ENCODE measurements around the gene C17orf114.

Gene C17orf114

DNA sequence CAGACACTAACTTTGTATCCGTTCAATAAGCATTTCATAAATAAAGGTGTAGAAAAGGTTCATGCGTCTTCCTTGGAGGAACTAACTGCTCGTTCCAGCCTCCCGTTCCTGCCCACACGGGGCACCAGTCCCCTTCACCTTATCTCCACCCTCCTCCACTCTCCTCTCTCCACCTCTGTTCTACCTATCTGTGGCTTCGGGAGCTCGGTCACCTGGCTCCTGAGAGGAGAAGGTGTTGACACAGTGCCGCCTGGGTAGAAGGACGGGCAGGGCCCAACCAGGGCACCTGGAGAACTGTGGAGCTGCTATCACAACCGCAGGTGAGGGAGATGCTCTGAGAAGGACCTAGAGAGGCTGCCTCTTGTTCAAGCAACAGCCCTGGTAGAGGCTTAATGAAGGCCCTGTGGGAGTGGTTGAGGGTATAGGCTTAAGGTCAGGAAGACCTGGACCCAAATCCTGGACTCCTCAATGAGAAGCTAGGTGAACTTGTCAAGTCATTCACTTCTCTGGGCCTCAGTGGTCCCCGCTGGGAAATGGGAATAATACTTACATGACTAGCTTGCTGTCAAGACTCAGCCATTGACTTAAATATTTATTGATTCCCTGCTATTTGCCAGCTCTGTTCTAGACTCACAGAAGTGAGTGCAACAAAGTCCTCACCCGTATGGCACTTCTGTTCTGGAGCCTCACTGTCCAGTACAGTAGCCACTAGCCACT lies 21.4 kb upstream of the C17orf114 start:
- no peak for DNase-seq (ENCODE audit: low read depth)

DNA sequence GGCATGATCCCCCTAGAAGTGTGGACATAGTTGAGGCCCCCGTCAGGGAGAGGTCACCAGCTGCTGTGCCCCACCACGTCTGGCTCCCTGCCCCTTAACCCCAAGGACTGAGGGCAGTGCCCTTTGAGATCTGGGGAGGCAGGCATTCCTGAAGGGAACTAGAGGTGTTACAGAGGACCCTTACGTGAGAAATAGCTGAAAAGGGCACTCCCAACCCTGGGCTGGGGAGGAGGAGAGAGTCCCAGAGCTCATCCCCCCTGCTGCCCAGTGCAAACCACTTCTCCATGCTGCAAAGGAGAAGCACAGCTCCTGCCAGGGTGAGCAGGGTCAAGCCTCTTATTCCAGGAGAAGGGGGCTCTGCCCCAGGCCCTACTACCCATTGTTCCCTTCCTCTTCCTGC lies 20.7 kb upstream of the C17orf114 start:
- no peak for DNase-seq (ENCODE audit: low read depth)

DNA sequence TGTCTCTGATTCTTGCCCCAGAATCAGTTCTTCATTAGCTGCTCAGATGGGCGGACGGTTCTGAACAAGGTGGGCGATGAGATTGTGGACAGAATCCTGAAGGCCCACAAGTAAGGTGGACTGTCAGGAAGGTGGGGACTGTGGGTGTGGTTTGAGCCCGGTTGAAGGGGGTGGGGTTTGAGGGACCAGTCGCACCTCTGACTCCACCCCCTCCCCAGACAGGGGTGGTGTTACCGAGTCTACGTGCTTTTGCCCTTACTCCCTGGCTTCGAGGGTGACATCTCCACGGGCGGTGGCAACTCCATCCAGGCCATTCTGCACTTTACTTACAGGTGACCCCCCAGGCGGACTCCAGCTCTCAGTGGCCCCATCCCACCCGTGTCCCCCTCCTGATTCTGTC lies 16.1 kb upstream of the C17orf114 start:
- DNase-seq (ENCODE audit: low read depth): no peak

DNA sequence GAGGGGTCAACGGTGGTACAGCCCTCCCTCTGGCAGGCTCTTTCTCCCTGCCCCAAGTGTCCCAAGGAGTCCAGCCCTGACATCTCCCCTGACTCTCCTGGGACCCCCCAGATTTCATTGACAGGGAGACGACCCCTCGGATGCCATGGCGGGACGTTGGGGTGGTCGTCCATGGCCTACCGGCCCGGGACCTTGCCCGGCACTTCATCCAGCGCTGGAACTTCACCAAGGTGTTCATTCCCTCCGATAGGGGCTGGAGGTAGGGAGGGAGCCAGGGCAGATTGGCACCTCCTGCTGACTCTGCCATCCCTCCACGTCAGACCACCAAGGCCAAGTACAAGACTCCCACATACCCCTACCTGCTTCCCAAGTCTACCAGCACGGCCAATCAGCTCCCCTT lies 14.7 kb upstream of the C17orf114 start:
- no peak for DNase-seq (ENCODE audit: low read depth)

DNA sequence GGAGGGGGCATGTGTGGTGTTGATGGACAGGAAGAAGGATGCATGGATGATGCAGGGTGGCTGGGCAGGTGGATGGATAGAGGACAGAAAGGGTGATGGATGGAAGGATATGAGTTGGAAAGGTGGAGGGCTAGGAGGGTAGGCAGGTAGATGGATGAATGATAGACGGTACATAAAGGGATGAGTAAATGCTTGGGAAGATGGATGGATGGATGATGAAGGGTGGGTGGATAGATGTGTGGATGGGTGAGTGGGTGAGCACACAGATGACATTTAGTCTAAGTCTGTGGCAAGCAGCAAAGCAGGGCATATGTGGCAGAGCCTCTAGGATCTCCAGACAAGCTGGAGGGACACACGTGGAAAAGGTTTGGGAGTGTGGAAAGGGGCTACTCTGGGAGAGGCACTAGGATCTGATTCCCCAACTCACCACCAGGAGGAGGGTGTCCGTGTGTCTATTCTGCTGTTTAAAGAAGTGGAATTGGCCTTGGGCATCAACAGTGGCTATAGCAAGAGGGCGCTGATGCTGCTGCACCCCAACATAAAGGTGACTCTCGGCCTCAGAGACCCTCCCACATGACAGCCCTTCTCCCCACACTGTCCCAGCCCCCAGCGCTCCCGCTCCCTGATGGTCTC lies 13.0 kb upstream of the C17orf114 start:
- DNase-seq (ENCODE audit: low read depth): no peak

DNA sequence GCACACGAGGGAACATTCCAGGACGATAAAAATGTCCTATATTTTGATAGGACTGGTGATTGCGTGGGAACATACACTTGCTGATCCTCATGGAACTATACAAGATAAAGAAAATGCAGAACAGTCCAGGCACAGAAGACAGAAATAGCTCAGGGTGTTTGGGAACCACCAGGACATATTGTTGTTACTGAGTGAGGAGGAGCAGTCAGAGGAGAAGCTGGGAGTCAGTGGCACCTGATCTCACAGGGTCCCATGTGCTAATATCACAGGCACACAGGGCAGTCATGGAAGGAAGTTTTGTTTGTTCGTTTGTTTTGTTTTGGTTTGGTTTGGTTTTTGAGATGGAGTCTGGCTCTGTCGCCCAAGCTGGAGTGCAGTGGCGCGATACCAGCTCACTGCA lies 10.6 kb upstream of the C17orf114 start:
- DNase-seq (ENCODE audit: low read depth): no peak

DNA sequence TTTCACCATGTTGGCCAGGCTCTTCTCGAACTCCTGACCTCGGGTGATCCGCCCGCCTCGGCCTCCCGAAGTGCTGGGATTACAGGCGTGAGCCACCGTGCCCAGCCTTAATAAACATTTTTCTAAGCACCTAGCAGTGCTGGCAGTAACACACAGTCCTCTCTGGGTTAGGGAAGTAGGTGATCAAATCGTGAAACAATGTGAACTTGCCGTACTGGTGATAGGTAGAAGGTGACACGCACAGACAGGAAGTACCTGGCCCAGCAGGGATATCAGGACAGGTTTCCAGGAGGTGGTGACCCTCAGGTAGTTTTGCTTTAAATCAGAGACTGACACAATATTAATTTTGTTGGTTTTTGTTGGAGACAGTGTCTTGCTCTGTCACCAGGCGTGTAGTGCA lies 9.3 kb upstream of the C17orf114 start:
- no peak for DNase-seq (ENCODE audit: low read depth)

DNA sequence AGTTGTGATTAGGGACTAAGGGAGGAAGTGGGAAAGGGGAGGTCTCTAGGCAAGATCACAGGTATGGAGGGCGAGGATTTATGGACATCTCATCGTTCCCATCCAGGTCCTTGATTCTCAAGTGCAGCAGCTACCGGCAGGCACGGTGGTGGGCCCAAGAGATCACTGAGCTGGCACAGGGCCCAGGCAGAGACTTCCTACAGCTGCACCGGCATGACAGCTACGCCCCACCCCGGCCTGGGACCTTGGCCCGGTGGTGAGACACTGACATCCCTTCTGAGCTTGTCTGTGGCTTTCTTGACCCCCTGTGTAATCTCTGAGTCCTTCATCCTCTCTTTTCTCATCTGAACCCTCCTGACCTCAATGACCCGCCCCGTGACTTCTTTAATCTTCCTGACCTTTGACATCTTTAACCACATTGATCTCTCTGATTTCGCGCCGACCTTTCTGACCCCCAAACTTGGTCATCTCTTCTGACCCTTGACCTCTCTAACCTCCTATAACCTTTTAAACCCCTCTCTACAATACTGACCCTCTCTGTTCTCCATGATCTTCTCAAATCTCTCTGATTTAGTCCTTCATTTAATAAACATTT lies 8.7 kb upstream of the C17orf114 start:
- DNase-seq (ENCODE audit: low read depth): no peak

DNA sequence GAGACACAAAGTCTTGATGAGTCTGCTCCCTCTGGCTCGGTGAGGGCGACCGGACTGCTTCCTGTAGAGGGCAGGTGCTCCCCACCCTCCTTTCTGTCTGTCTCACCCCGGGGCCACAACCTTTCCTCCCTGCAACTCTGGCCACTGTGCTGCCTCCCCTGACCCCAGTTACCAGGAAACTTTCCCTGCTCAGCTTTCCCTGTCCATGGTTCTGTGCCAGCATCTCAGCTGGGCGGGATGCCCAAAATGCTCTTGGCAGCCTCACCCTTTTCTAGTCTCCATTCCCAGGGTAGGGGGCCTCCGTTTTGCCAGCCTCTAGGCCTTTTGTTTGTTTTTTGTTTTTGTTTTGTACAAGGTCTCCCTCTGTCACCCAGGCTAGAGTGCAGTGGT lies 6.2 kb upstream of the C17orf114 start:
- no peak for DNase-seq (ENCODE audit: low read depth)

DNA sequence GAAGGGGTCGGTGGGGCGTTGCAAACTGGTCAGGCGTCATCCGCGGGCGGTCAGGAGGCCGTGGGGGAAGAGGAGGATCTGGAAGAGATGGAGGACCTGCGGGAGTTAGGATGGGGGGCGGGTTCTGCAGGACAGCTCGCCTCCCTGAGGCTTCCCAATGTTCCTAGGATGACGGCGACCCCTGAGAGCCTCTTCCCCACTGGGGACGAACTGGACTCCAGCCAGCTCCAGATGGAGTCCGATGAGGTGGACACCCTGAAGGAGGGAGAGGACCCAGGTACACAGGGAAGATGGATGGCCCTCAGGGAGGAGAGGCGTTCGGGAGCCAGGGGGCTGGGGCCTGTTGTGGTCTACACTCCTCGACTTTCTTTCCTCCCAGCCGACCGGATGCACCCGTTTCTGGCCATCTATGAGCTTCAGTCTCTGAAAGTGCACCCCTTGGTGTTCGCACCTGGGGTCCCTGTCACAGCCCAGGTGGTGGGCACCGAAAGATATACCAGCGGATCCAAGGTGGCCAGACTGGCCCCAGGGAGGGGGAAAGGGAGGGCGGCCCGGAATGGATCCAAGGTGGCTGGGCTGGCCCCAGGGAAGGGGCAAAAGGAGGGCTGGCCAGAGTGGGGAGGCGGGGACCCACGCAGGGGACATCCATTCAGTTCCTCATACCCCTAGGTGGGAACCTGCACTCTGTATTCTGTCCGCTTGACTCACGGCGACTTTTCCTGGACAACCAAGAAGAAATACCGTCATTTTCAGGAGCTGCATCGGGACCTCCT lies 5.7 kb upstream of the C17orf114 start:
- DNase-seq (ENCODE audit: low read depth): no peak

DNA sequence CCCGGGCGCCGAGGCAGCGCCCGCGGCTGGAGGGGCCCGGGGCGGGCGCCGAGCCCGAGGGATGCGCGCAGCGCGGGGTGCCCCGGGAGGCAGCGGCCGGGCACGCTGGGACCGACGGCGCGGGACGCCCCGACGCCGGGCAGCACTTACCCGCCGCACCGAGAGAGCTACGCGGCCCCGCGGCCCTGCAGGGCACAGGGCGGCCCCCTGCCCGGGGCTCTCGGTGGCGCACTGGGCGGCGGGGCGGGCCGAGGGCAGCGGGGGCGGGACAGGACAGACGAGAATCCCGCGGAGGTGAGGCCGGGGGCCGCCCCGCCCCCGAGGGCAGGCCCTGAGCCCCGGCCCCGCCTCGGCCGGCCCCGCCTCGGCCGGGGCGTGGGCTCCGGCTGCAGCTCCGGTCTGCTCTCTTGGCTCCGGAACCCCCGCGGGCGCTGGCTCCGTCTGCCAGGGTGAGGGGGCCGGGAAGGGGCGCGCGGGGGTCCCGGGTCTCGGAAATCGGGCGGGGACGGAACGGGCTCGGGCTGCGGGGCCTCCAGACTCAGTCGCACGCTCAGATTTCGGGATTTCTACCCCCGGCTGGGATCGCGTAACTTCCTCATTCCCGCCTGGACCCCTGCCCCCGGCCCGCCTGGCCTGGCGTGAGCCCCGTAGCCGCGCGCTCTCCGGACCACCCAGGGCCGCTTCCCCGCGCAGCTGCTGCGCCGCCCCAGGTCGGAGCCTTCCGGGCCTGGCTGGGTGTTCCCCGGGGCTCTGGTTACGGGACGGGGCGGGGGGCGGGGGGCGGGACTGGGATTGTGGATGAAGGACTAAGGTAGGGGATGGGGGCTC lies 4.9 kb upstream of the C17orf114 start, which contains the start of gene PLD2:
PLD2 (plus strand) TSS at position 376 of the 828 bp plus-strand sequence. CDS start 621 bp downstream, outside the sequence.
- no peak for DNase-seq (ENCODE audit: low read depth)

DNA sequence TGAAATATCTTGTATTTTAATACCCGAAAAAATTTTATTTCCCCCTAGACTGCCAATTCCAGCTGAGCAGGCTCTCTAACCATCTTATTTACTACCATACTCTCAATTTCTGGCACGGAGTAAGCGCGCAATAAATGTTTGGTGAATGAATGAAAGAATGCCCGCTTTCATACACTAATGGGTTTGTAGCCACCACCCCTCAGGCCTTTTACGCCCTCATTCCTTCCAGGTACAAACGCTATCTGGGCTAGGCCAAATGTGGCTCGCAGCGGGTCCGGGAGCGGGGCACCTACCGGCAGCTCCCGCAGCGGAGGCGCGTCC lies 4.3 kb upstream of the C17orf114 start:
- no peak for DNase-seq (ENCODE audit: low read depth)

DNA sequence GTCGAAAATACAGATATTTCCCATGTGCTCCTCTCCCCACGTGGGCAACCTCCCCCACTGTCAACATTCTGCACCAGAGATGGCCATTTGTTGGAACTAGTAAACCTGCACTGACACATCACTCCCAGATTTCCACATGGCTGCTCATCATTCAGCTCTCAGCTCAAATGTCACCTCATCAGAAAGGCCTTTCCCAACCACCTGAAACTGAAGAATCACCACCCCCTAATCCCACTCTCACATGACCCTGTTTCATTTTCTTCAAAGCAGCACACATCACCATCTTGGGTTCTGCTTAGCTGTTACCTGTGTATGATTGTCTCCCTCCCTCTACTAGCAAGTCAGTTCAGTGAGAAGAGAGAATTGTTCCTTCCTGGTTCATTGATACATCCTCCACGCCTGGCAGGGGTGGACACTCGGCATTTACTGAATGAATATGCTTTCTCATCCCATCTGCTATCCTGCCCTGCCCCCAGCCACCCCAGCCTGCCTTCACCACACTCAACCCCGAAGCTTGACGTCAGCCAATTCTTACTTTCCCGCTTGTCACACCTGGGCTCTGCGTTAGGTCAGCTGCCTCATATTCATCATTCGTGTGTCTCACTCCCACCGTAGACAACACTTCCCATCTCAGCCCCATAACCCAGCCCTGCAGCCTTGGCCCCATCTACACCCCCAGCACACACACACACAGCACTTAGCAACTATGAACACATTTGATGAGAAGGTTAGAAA lies 1.5 kb downstream of the C17orf114 start:
- no peak for DNase-seq (ENCODE audit: low read depth)

DNA sequence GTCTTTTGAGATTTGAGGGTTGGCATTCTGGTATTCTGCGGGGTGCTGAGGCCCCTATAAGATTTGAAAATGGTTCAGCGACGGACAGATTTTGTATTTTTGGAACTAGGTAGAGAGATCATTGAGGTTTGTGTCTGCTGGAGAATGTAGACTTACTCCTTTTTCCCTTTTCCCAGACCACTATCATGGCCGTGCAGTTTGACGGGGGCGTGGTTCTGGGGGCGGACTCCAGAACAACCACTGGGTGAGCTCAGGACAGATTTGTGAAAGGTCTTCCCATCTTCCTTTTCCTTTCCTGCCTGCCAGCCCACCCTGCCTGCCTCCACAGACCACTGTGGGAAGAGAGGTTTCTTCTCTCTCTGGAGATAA lies 5.6 kb downstream of the C17orf114 start:
- DNase-seq (ENCODE audit: low read depth): no peak

DNA sequence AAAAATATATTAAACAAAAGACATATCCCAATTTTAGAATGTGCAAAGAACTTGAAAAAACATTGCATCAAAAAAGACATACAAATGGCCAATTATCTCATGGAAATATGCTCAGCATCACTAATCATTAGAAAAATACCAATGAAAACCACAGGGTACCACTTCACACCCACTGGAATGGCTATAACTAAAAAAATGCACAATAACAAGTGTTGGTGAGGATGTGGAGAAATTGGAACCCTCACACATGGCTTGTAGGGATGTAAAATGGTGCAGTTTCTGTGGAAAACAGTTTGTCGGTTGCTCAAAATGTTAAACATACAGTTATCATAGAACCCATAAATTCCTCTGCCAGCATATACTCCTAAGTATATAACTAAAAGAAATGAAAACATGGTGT lies 7.0 kb downstream of the C17orf114 start:
- DNase-seq (ENCODE audit: low read depth): no peak

DNA sequence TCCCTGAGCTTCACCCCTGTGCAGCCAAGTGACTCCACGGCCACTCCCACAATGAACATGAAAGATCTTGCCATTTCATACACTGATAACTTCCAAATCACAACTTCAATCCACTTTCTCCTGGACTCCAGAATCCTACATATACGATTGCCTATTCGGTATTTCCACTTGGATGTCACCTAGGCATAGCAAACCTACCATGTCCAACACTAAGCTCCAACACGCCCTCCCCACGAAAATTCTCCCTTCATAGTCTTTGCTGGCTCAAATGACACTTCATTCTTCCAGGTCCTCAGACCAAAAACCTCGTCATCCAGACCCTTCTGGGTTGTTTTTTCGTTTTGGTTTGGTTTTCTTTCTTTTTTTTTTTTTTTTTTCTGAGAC lies 11.4 kb downstream of the C17orf114 start:
- no peak for DNase-seq (ENCODE audit: low read depth)

DNA sequence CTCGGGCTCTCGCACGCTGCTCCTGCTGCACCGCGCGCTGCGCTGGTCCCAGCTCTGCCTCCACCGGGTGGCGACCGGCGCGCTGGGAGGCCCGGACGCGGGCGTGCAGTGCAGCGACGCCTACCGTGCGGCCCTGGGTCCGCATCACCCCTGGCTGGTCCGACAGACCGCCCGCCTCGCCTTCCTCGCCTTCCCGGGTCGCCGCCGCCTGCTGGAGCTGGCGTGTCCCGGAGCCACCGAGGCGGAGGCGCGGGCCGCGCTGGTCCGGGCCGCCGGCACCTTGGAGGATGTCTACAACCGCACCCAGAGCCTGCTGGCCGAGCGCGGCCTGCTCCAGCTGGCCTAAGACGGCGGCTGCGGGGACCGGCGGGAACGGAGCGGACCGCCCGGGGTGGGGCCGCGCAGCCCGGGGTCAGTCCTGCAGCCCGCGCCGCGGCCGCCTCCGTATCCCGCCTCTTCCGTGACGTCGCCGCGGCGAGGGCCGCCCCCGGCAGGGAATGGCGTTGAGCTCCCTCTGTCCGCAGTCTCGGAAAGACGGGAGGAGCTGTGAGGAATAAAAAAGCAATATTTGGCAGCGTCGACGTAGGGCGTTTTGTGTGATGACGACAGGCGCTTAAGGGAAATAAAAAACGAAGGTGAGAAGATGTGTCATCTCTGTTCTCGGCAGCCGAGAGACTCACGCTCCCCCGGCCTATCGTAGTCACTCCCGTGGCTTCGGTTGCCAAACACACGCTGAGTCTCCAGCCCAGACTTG lies 12.0 kb downstream of the C17orf114 start:
- DNase-seq (ENCODE audit: low read depth): peak; percentile 46

DNA sequence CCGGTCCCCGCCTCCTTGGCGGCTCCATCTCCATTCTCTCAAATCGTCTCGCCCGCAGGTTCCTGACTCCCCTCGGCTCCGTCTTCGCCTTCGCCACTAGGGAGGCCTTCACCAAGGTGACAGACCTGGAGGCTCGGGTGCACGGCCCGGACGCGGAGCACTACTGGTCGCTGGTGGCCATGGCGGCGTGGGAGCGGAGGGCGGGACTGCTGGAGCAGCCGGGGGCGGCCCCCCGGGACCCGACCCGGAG lies 12.5 kb downstream of the C17orf114 start:
- no peak for DNase-seq (ENCODE audit: low read depth)

DNA sequence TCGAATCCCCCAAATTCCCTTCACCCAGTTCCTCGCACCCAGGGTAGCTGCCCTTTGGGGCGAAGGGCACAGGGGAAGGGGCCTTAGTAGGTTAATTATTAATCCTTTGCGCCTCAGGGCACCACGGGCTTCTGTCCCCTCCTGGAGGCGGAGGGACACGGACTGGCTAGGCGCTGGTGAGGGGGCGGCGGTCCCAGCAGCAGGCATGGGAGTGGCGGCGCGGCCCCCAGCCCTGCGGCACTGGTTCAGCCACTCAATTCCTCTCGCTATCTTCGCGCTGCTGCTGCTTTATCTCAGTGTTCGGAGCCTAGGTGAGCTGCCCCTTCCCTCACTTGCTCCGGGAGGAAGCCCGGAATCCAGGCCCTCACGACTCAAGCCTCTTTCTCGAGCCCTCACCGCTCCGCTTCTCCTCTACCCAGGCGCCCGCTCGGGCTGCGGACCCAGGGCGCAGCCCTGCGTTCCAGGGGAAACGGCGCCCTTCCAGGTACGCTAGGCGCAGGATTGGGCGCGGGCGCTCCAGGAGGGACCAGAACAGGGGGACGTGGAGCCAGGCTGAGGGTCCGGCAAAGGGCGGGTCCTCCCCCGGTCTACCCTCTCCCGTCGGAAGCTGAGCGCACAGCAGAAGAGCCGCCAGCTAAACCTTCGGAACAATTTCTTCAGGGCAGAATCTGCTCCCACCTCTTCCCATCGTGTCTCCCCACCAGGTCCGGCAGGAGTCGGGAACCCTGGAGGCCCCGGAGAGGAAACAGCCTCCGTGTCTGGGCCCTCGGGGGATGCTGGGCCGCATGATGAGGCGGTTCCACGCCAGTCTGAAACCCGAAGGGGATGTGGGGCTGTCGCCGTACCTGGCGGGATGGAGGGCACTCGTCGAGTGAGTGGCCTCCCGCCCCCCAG lies 13.1 kb downstream of the C17orf114 start, which contains the start of gene GLTPD2:
GLTPD2 (plus strand) TSS at position 158 of the 894 bp plus-strand sequence; CDS start at position 206, 48 bp downstream.
- DNase-seq (ENCODE audit: low read depth): no peak
